ENCODE data around the gene TRAF6. TPM values are rescaled to one million over a fixed set of nuclear protein-coding genes. Genes with fewer than 3 reads are reported as not detected.

TRAF6 gene
- total and polyA plus RNA-seq, 10 of the 15 experiments (the other 5 are each of a cell fraction or from before 2014, with no cell fraction given), result 1.4 to 10.9 (median 7.0) TPM

DNA sequence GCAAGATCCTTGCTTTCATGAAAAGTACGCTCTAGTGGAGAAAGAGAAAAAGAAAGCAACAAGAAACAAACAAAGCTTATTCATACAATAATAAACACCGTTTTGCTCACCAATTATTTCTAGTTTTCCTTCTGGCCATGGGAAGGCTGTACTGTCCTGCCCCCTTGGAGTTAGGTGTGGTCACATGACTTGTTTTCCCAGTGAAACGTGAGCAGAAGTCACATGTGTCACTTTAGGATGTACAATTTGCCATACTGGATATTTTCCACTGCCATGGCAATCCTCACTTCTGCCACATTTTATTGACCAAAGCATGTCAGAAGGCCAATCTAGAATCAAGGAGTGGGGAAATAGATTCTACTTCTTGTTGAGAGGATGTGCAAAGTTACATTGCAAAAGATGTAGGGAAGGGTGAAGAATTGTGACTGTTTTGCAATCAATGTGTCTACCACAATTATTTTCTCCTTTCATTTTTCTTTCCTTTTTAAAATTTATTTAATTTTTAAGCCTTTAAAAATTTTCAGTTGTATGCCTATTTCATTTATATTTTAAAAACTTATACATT, 24.3 kb upstream of the TRAF6 start (continued):
- no peak for TF ChIP-seq ZBTB40 (IDR thresholded peaks at IDR 0.05; ENCODE audit: borderline replicate concordance)
- TF ChIP-seq, protein P1, sequence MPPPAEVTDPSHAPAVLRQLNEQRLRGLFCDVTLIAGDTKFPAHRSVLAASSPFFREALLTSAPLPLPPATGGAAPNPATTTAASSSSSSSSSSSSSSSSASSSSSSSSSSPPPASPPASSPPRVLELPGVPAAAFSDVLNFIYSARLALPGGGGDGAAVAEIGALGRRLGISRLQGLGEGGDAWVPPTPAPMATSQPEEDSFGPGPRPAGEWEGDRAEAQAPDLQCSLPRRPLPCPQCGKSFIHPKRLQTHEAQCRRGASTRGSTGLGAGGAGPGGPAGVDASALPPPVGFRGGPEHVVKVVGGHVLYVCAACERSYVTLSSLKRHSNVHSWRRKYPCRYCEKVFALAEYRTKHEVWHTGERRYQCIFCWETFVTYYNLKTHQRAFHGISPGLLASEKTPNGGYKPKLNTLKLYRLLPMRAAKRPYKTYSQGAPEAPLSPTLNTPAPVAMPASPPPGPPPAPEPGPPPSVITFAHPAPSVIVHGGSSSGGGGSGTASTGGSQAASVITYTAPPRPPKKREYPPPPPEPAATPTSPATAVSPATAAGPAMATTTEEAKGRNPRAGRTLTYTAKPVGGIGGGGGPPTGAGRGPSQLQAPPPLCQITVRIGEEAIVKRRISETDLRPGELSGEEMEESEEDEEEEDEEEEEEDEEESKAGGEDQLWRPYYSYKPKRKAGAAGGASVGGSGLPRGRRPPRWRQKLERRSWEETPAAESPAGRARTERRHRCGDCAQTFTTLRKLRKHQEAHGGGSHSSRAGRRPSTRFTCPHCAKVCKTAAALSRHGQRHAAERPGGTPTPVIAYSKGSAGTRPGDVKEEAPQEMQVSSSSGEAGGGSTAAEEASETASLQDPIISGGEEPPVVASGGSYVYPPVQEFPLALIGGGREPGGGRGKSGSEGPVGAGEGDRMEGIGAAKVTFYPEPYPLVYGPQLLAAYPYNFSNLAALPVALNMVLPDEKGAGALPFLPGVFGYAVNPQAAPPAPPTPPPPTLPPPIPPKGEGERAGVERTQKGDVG (CRISPR knock-in tag; IDR thresholded peaks at IDR 0.05), result no peak
- TF ChIP-seq, protein P2, sequence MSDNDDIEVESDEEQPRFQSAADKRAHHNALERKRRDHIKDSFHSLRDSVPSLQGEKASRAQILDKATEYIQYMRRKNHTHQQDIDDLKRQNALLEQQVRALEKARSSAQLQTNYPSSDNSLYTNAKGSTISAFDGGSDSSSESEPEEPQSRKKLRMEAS (IDR thresholded peaks at IDR 0.05; ENCODE audit: low read depth, low read length), result no peak
